Coronary artery (tissue), 2 donors: ENCODE measurements around the gene TTC7B.

Source experiments
- DNase-seq: peaks from one replicate; pipeline ENCODE4 v3.0.0-alpha.2; 2017; ENCODE audit warnings: low spot score
- H3K27ac ChIP-seq, 2 donors: fragments of 200-600 bp; sonication (generic); one replicate each; pipeline ENCODE4 v1.5.1; 2016 to 2019
- H3K4me3 ChIP-seq: fragments of 200-600 bp; sonication (generic); 2 replicates; pipeline ENCODE4 v1.5.1; 2016; ENCODE audit warnings: mild to moderate bottlenecking, moderate library complexity
- TF ChIP-seq, protein P1 (sequence below): fragments of 200-600 bp; sonication (generic); IDR thresholded peaks from one replicate; pipeline ENCODE4 v1.5.1; 2019; ENCODE audit warnings: antibody characterized with exemption

Gene TTC7B

DNA sequence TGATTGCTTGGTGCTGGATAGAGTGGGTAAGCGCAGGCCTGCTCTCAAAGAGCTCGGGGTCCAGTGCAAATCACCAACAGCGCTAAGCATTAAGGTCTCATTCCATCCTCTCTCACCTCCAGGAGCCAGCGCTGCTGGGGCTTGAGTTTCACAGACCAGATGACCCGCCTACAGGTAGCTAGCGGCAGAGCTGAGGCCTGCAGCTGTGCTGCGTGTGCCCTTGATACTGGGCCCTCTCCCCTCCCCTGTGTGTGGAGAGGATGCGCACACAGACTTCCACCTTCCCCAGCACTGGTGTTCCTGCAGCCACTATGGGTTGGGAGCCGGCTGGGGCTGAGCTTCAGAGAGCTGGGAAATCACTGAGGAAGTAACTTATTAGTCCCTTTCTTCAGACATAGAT, 269.5 kb downstream of the TTC7B start:
- peak overlapping the region in 1 of 2 donors; percentile 83 for H3K27ac ChIP-seq
- no peak for DNase-seq
- no peak overlapping the region for H3K4me3 ChIP-seq

DNA sequence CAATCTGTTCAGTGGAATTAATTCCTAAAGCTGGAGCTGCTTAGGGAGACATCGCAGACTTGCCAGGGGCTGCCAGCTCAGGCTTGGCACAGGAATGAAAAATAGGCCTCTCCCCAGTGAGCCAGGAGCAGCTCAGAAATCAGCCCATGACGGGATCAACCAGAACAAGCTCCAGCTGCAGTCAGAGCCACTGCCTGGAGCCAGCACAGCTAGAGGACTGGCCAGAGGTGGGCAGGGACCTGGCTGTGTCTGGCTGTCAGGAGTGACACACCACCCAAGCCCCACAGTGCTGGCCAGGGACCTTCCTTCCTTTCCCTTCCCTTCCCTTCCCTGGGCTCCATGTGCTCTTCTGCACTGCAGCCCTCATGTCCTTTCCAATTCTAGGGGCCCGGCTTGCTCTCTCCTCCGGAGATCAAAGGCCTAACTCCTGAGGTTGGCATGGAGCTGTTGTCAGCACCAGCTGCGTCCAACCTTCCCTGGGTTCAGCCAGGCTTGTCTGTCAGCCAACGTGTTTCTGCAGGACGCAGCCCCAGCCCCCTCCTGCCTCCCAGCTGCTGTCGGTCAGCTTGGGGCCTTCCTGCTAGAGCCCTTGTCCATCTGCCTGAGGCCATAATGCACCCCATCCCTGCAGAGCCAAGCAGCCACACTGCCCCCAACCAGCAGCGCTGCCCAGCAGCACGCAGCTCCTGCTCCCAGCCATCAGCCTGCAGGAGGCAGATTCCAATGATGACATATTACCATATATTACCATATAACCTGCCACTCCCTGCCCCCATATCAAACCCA, 270.1 kb downstream of the TTC7B start:
- DNase-seq = peak; percentile 83

More for the DNA sequence above, 269.5 kb downstream of the TTC7B start:
- TF ChIP-seq, protein P1, sequence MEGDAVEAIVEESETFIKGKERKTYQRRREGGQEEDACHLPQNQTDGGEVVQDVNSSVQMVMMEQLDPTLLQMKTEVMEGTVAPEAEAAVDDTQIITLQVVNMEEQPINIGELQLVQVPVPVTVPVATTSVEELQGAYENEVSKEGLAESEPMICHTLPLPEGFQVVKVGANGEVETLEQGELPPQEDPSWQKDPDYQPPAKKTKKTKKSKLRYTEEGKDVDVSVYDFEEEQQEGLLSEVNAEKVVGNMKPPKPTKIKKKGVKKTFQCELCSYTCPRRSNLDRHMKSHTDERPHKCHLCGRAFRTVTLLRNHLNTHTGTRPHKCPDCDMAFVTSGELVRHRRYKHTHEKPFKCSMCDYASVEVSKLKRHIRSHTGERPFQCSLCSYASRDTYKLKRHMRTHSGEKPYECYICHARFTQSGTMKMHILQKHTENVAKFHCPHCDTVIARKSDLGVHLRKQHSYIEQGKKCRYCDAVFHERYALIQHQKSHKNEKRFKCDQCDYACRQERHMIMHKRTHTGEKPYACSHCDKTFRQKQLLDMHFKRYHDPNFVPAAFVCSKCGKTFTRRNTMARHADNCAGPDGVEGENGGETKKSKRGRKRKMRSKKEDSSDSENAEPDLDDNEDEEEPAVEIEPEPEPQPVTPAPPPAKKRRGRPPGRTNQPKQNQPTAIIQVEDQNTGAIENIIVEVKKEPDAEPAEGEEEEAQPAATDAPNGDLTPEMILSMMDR = no peak

GRCh38 chr14:90545382-90545781, 270.8 kb downstream of the TTC7B start:
- H3K4me3 ChIP-seq = no peak overlapping the region
- TF ChIP-seq, protein P1 = no peak
- H3K27ac ChIP-seq = peak overlapping the region; percentile 67 to 83
- DNase-seq = no peak

More for the DNA sequence above, 270.1 kb downstream of the TTC7B start:
- TF ChIP-seq, protein P1 = no peak
- Histone ChIP-seq H3K4me3 (no peak overlapping the region), H3K27ac (peak overlapping the region; percentile 67 to 83)

GRCh38 chr14:90544971-90545370, 271.3 kb downstream of the TTC7B start:
- Histone ChIP-seq H3K27ac (peak overlapping the region; percentile 67 to 83), H3K4me3 (no peak overlapping the region)
- DNase-seq = no peak
- TF ChIP-seq, protein P1 = no peak

- TF ChIP-seq, protein P1 = no peak
These were observed 271.7 kb downstream of the TTC7B start for GRCh38 chr14:90544566-90544965.

GRCh38 chr14:90543876-90544275, 272.4 kb downstream of the TTC7B start:
- DNase-seq = no peak
- TF ChIP-seq, protein P1 = no peak
- H3K27ac ChIP-seq = no peak overlapping the region
- no peak overlapping the region for H3K4me3 ChIP-seq

More at GRCh38 chr14:90544566-90544965, 271.7 kb downstream of the TTC7B start:
- H3K27ac ChIP-seq = peak overlapping the region in 1 of 2 donors; percentile 83
- no peak for DNase-seq
- H3K4me3 ChIP-seq = no peak overlapping the region

DNA sequence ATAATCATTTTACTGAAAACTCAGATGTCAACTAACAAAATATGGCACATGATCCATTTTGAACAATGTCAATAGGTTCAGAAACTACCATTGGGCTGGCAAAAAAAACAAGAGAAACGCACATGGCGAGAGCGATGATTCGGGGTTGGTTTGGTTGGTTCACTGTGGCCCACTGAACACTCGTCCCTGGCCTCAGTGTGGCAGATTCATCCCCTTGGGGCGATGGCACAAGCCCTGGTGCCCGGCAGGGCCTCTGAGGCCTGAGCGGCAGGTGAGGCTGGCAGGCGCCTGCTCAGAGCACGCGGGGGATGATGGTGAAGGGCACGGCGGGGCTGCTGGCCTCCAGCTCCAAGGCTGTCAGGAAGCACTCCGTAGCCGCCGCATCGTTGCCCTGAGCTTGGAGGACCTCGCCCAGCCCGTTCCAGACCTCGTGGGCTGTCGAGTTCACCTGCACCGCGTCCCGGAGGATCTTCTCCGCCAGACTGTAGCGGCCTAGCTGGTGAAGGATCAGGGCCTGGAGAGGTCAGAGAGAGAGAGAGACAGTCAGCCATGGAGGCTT, 275.1 kb downstream of the TTC7B start:
- no peak overlapping the region for H3K4me3 ChIP-seq
- DNase-seq = no peak
- TF ChIP-seq, protein P1 = no peak
- H3K27ac ChIP-seq = no peak overlapping the region
